Stimulated activated CD4-positive, alpha-beta T cell treated with anti-CD3 and anti-CD28 coated beads, Interleukin-2, amount 100 ng/mL, for 48 hours (primary cell): ENCODE results near the gene PERM1.

Source experiments
- DNase-seq, 2 donors: peaks; one replicate each; pipeline ENCODE4 v3.0.0-alpha.2; 2020

PERM1 gene

GRCh38 chr1:930633-931138 lies 51.2 kb downstream of the PERM1 start:
- no peak for DNase-seq

- DNase-seq: no peak
Observed at GRCh38 chr1:929712-930632, 51.9 kb downstream of the PERM1 start.

GRCh38 chr1:928825-929661 lies 52.9 kb downstream of the PERM1 start:
- DNase-seq: no peak

GRCh38 chr1:927748-928147 lies 54.1 kb downstream of the PERM1 start:
- DNase-seq: no peak

GRCh38 chr1:927234-927633 lies 54.7 kb downstream of the PERM1 start:
- no peak for DNase-seq

GRCh38 chr1:925561-926421 lies 56.1 kb downstream of the PERM1 start:
- DNase-seq: no peak
